Esophagus (tissue), 2 donors: Measurements from ENCODE around the gene NHERF1. TPM values are rescaled to one million over a fixed set of nuclear protein-coding genes. Genes with fewer than 3 reads are reported as not detected.

Experiments used
- H3K27ac ChIP-seq, 2 donors: one replicate each; pipeline ENCODE4 v1.5.1; 2013; ENCODE audit warnings: low read depth in 2 of 2, mild to moderate bottlenecking in 2 of 2, inconsistent platforms in 1 of 2, low read length in 1 of 2, moderate library complexity in 1 of 2
- H3K27me3 ChIP-seq, 2 donors: one replicate each; pipeline ENCODE4 v1.6.1; 2013; ENCODE audit warnings: low read length in 2 of 2, control low read depth in 1 of 2, mild to moderate bottlenecking in 1 of 2; ENCODE audit not compliant: insufficient read depth in 2 of 2, control insufficient read depth in 1 of 2
- H3K36me3 ChIP-seq, 2 donors: one replicate each; pipeline ENCODE4 v1.6.1; 2013; ENCODE audit warnings: low read length in 1 of 2; ENCODE audit not compliant: control insufficient read depth in 2 of 2, insufficient read depth in 2 of 2
- H3K4me1 ChIP-seq, 2 donors: one replicate each; pipeline ENCODE4 v1.6.1; 2013; ENCODE audit warnings: low read length in 1 of 2; ENCODE audit not compliant: control insufficient read depth in 2 of 2, insufficient read depth in 2 of 2
- H3K4me3 ChIP-seq, 2 donors: one replicate each; pipeline ENCODE4 v1.5.1; 2013; ENCODE audit warnings: low read length in 2 of 2, mild to moderate bottlenecking in 2 of 2, low read depth in 1 of 2, moderate library complexity in 1 of 2
- H3K9me3 ChIP-seq, 2 donors: one replicate each; pipeline ENCODE4 v1.6.1; 2013; ENCODE audit warnings: mild to moderate bottlenecking in 2 of 2, low read depth in 1 of 2, low read length in 1 of 2, moderate library complexity in 1 of 2; ENCODE audit not compliant: control insufficient read depth in 2 of 2, insufficient read depth in 1 of 2
- WGBS, 2 donors: extraction: QIAGEN DNeasy Blood & Tissue Kit; methylation state at CpG; one replicate each; pipeline ENCODE4 v1.1.7; 2013; 5-methylcytosine and 5-hydroxymethylcytosine counted together
- polyA plus RNA-seq, 2 donors: library from polyadenylated mRNA; stranded (reverse); fragments of 200-250 nt; gene quantifications; one replicate each; pipeline ENCODE4 v1.2.3, GENCODE V29; 2013
- donor health status: healthy with polysubstance abuse.
- donor health status: Bipolar disorder and iron deficiency.

The NHERF1 gene
- polyA plus RNA-seq, 2 donors = 108 to 224 TPM

- no peak overlapping the region for H3K4me3 ChIP-seq
- H3K27me3 ChIP-seq = no peaks in the 10 kb centered on the region
- H3K9me3 ChIP-seq = no peaks in the 10 kb centered on the region
- WGBS, 2 donors = 84 to 88% methylated on average over 8 of the region's 8 CpGs
- peak overlapping the region in 1 of 2 donors; percentile 67 for H3K27ac ChIP-seq
- peaks cover 0 to 15% of the 10 kb centered on the region in 2 donors for H3K36me3 ChIP-seq
- H3K4me1 ChIP-seq = peaks cover 6 to 54% of the 10 kb centered on the region in 2 donors
Observed at GRCh38 chr17:74755533-74755932, 7.1 kb downstream of the NHERF1 start.

GRCh38 chr17:74756891-74757290 lies 8.5 kb downstream of the NHERF1 start:
- no peak overlapping the region for H3K4me3 ChIP-seq
- no peaks in the 10 kb centered on the region for H3K27me3 ChIP-seq
- WGBS, 2 donors = 43 to 46% methylated on average over 3 of the region's 3 CpGs
- H3K9me3 ChIP-seq = no peaks in the 10 kb centered on the region
- peaks cover 8 to 58% of the 10 kb centered on the region in 2 donors for H3K4me1 ChIP-seq
- peaks cover 1 to 15% of the 10 kb centered on the region in 2 donors for H3K36me3 ChIP-seq
- H3K27ac ChIP-seq = peak overlapping the region; percentile 88 to 95

GRCh38 chr17:74757502-74757901 lies 9.1 kb downstream of the NHERF1 start:
- 36 to 45% methylated on average over 3 of the region's 3 CpGs for WGBS, 2 donors
- Histone ChIP-seq H3K27me3 (no peaks in the 10 kb centered on the region), H3K27ac (peak overlapping the region; percentile 88 to 95), H3K9me3 (no peaks in the 10 kb centered on the region), H3K36me3 (peaks cover 4 to 15% of the 10 kb centered on the region in 2 donors), H3K4me3 (no peak overlapping the region), H3K4me1 (peaks cover 10 to 59% of the 10 kb centered on the region in 2 donors)

- 37 to 47% methylated on average over 24 to 26 of the region's 26 CpGs for WGBS, 2 donors
- H3K4me3 ChIP-seq = peak overlapping the region in 1 of 2 donors; percentile 20
- H3K27me3 ChIP-seq = no peaks in the 10 kb centered on the region
- no peaks in the 10 kb centered on the region for H3K9me3 ChIP-seq
- H3K36me3 ChIP-seq = peaks cover 4 to 16% of the 10 kb centered on the region in 2 donors
- peak overlapping the region; percentile 88 to 95 for H3K27ac ChIP-seq
- peaks cover 10 to 60% of the 10 kb centered on the region in 2 donors for H3K4me1 ChIP-seq
Observed at GRCh38 chr17:74757931-74758847, 9.8 kb downstream of the NHERF1 start.

GRCh38 chr17:74758848-74759168 lies 10.4 kb downstream of the NHERF1 start:
- WGBS, 2 donors = 33 to 57% methylated on average over 2 of the region's 2 CpGs
- peaks cover 4 to 22% of the 10 kb centered on the region in 2 donors for H3K36me3 ChIP-seq
- H3K4me3 ChIP-seq = peak overlapping the region in 1 of 2 donors; percentile 1
- no peaks in the 10 kb centered on the region for H3K27me3 ChIP-seq
- peak overlapping the region; percentile 88 to 95 for H3K27ac ChIP-seq
- peaks cover 12 to 66% of the 10 kb centered on the region in 2 donors for H3K4me1 ChIP-seq
- H3K9me3 ChIP-seq = no peaks in the 10 kb centered on the region

- H3K4me1 ChIP-seq = peaks cover 16 to 66% of the 10 kb centered on the region in 2 donors
- 33 to 47% methylated on average over 9 of the region's 9 CpGs for WGBS, 2 donors
- peak overlapping the region; percentile 88 to 95 for H3K27ac ChIP-seq
- no peaks in the 10 kb centered on the region for H3K27me3 ChIP-seq
- H3K9me3 ChIP-seq = no peaks in the 10 kb centered on the region
- H3K4me3 ChIP-seq = peak overlapping the region; percentile 1 to 18
- H3K36me3 ChIP-seq = peaks cover 4 to 24% of the 10 kb centered on the region in 2 donors
Observed at GRCh38 chr17:74759243-74759801, 10.9 kb downstream of the NHERF1 start.

- no peaks in the 10 kb centered on the region for H3K27me3 ChIP-seq
- peaks cover 4 to 29% of the 10 kb centered on the region in 2 donors for H3K36me3 ChIP-seq
- H3K27ac ChIP-seq = peak overlapping the region; percentile 88 to 95
- H3K9me3 ChIP-seq = no peaks in the 10 kb centered on the region
- 46 to 47% methylated on average over 10 of the region's 10 CpGs for WGBS, 2 donors
- no peak overlapping the region for H3K4me3 ChIP-seq
- peaks cover 16 to 62% of the 10 kb centered on the region in 2 donors for H3K4me1 ChIP-seq
Observed at GRCh38 chr17:74759941-74760340, 11.5 kb downstream of the NHERF1 start.

- 48 to 54% methylated on average over 7 of the region's 7 CpGs for WGBS, 2 donors
- Histone ChIP-seq H3K4me3 (peak overlapping the region in 1 of 2 donors; percentile 2), H3K27ac (peak overlapping the region; percentile 88 to 95), H3K36me3 (peaks cover 4 to 23% of the 10 kb centered on the region in 2 donors), H3K9me3 (no peaks in the 10 kb centered on the region), H3K27me3 (no peaks in the 10 kb centered on the region), H3K4me1 (peaks cover 13 to 56% of the 10 kb centered on the region in 2 donors)
Observed at GRCh38 chr17:74760404-74761105, 12.1 kb downstream of the NHERF1 start.

GRCh38 chr17:74761419-74761818 lies 13.0 kb downstream of the NHERF1 start:
- Histone ChIP-seq H3K4me3 (no peak overlapping the region), H3K27ac (peak overlapping the region; percentile 88 to 95)

More at GRCh38 chr17:74761419-74761818, 13.0 kb downstream of the NHERF1 start:
- Histone ChIP-seq H3K27me3 (no peaks in the 10 kb centered on the region), H3K9me3 (no peaks in the 10 kb centered on the region), H3K36me3 (peaks cover 4 to 23% of the 10 kb centered on the region in 2 donors), H3K4me1 (peaks cover 13 to 55% of the 10 kb centered on the region in 2 donors)
- 62% methylated on average over 5 of the region's 5 CpGs for WGBS, 2 donors
